NCI-H82 (cell line): ENCODE results near the gene GPR33.
A peak's percentile ranks its signal among the peaks of the same experiment; 100 is the strongest.
"Not testable (repeated sequence)": the region's sequence is repeated elsewhere in the genome, so short reads cannot be mapped to it uniquely, and the experiment has no call there.

Experiments used
- DNase-seq: peaks from one replicate; lab custom pipeline; 2025; lab: John Stamatoyannopoulos, UW

GPR33 gene

DNA sequence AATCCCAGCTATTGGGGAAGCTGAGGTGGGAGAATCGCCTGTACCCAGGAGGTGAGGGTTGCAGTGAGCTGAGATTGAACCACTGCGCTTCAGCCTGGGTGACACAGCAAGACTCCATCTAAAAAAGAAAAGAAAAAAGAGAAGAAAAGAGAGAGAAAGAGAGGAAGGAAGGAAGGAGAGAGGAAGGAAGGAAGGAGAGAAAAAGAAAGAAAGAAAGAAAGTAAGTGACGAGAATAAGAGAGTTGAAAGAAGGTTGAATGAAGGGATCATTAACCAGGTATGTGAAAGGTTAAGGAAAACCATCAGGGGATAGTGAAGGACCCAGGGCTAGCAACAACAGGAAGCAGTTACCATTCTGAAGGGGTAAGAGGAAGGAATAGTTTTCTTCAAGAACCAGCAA lies 26.3 kb downstream of the GPR33 start:
- DNase-seq: no peak

- DNase-seq: peak; percentile 1
Observed at GRCh38 chr14:31457665-31458659, 29.9 kb downstream of the GPR33 start.

- DNase-seq: peak; percentile 98
Observed at GRCh38 chr14:31456841-31457664, 30.8 kb downstream of the GPR33 start, which contains the start of gene DTD2. Gene DTD2, minus strand, starts transcription at chr14:31457506. Its CDS starts 113 bp downstream, at chr14:31457393.

GRCh38 chr14:31449971-31450610 lies 37.7 kb downstream of the GPR33 start:
- peak; percentile 37 for DNase-seq

DNA sequence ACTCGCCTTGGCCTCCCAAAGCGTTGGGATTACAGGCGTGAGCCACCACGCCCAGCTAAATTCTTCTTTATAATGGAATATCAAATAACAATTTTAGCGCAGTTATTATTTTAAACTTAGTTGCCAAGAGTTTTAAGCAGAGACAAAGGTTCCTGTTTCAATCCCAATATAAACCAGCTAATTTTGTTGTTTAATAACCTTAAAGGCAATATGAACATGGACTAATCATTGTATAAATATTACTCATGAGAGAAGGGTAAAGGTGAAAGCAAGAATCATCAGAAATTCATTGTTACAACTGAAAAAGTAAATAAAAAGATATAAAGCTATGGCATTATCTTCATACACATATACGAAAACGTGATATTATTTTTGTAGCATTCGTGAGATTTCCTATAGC lies 38.7 kb downstream of the GPR33 start:
- no peak for DNase-seq

DNA sequence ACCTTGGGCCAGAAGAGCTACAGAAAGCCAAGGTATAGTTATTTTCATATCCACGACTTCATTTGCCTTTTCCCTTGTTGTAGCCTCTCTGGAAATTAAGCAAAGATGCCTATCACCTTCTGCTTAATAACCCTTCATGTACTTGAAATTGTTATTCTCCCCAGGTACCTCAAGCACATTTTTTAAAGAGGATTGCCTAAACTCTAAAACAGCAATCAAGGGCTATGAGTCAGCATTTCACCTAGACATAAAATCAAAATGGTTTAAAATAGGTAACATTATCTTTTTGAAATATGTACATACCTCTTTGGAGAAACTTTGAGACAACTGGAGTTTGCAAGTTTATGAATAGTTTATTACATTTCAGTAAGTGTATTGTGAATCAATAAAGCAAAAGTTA lies 42.1 kb downstream of the GPR33 start:
- DNase-seq: no peak

- no peak for DNase-seq
Observed at GRCh38 chr14:31442284-31442683, 45.6 kb downstream of the GPR33 start.

DNA sequence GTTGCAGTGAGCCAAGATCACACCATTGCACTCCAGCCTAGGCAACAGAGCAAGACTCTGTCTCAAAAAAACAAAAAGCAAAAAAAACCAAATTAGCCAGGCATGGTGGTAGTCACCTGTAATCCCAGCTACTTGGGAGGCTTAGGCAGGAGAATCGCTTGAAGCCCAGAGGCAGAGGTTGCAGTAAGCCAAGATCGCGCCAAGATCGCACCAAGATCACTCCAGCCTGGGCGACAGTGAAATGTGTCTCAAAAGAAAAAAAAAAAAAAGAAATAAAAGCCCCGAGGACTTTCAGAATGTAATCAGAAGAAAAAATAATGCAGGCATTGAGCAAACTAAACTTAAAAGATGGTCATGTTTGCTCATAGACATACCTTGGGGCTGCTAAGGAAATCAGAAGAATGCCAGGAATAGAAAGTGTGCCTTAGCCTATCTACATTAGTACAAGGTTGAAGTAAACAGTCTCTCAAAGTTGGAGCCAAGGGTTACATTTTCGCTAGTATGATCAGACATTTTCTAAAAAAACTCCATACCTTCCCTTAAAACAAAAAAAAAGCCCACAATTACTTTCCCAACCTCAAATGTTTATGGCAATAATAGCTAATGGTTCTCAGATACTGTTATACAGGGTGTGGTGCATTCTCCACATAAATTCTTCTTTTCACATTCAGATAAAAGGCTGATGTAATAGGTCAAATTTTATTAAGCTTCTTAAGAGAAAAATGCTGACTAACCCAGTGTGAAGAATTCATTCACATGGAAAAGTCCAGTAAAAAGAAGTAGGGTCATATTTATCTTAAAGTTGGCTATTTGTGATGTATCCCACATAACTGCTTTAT lies 46.3 kb downstream of the GPR33 start:
- DNase-seq: no peak

- no peak for DNase-seq
Observed at GRCh38 chr14:31440280-31440679, 47.6 kb downstream of the GPR33 start.

DNA sequence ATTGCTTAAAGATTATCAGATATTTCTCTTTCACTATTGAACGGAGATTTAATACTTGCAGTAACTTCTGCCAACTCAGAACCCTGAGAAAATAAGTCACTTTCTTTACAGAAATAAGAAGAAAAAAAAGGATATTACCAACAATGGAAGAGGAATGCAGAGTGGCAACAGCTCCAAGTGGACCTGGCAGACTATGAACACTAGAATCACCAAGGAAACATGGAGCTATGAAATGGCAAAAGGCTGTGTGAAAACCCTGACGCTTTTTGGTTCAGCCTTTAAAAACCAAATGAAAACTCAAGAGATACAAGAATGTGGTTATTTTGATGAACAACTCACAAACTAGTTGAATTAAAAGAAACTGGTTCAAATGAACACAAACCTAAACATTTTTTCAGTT lies 48.3 kb downstream of the GPR33 start:
- no peak for DNase-seq

DNA sequence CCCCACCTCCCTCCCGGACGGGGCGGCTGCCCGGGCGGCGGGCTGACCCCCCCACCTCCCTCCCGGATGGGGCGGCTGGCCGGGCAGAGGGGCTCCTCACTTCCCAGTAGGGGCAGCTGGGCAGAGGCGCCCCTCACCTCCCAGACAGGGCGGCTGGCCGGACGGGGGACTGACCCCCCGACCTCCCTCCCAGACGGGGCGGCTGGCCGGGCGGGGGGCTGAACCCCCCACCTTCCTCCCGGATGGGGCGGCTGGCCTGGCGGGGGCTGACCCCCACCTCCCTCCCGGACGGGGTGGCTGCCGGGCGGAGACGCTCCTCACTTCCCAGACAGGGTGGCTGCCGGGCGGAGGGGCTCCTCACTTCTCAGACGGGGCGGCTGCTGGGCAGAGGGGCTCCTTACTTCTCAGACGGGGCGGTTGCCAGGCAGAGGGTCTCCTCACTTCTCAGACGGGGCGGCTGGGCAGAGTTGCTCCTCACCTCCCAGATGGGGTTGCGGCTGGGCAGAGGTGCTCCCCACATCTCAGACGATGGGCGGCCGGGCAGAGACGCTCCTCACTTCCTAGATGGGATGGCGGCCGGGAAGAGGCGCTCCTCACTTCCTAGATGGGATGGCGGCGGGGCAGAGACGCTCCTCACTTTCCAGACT lies 50.7 kb downstream of the GPR33 start:
- DNase-seq: not testable (repeated sequence)

- DNase-seq: no peak
Observed at GRCh38 chr14:31435276-31435675, 52.6 kb downstream of the GPR33 start.
